Trophoblast cell (in vitro differentiated cells and primary cell): ENCODE measurements around the gene KRT5.

Experiments
- DNase-seq, 2 donors: peaks; one replicate each; pipeline ENCODE4 v3.0.0-alpha.2; 2016
- H2AFZ ChIP-seq: 2 replicates; pipeline ENCODE4 v1.6.1; 2013; ENCODE audit warnings: low read length, moderate library complexity, mild to moderate bottlenecking; ENCODE audit not compliant: insufficient read depth, poor library complexity
- H2AK5ac ChIP-seq: 2 replicates; pipeline ENCODE4 v1.6.1; 2013; ENCODE audit warnings: mild to moderate bottlenecking, low read length
- H2BK120ac ChIP-seq: 2 replicates; pipeline ENCODE4 v1.6.1; 2013; ENCODE audit warnings: low read length, mild to moderate bottlenecking, moderate library complexity; ENCODE audit not compliant: insufficient read depth, poor library complexity
- H2BK12ac ChIP-seq: 2 replicates; pipeline ENCODE4 v1.6.1; 2013; ENCODE audit warnings: mild to moderate bottlenecking, low read length, moderate library complexity
- H2BK5ac ChIP-seq: 2 replicates; pipeline ENCODE4 v1.6.1; 2013; ENCODE audit warnings: low read length, low read depth, moderate library complexity, mild to moderate bottlenecking; ENCODE audit not compliant: poor library complexity
- H3K14ac ChIP-seq: 2 replicates; pipeline ENCODE4 v1.6.1; 2013; ENCODE audit warnings: mild to moderate bottlenecking, low read length
- H3K18ac ChIP-seq: 2 replicates; pipeline ENCODE4 v1.6.1; 2013; ENCODE audit warnings: mild to moderate bottlenecking, low read length
- H3K23ac ChIP-seq: 2 replicates; pipeline ENCODE4 v1.6.1; 2013; ENCODE audit warnings: low read length
- H3K27ac ChIP-seq: 2 replicates; pipeline ENCODE4 v1.5.1; 2013; ENCODE audit warnings: low read depth, mild to moderate bottlenecking, inconsistent platforms, low read length, moderate library complexity
- H3K27me3 ChIP-seq: 2 replicates; pipeline ENCODE4 v1.6.1; 2013; ENCODE audit warnings: inconsistent platforms, mild to moderate bottlenecking, low read length, moderate library complexity; ENCODE audit not compliant: insufficient read depth
- H3K36me3 ChIP-seq, 2 experiments: 1 replicate in 1 of 2; 2 replicates in 1 of 2; pipeline ENCODE4 v1.6.1; 2013; ENCODE audit warnings: low read length in 2 of 2, mild to moderate bottlenecking in 2 of 2, moderate library complexity in 1 of 2; ENCODE audit not compliant: insufficient read depth in 2 of 2, control insufficient read depth in 1 of 2
- H3K4ac ChIP-seq: 2 replicates; pipeline ENCODE4 v1.6.1; 2013; ENCODE audit warnings: low read depth, mild to moderate bottlenecking, low read length, moderate library complexity
- H3K4me1 ChIP-seq, 2 experiments: 1 replicate in 1 of 2; 2 replicates in 1 of 2; pipeline ENCODE4 v1.6.1; 2013; ENCODE audit warnings: low read length in 2 of 2, mild to moderate bottlenecking in 2 of 2, moderate library complexity in 1 of 2; ENCODE audit not compliant: insufficient read depth in 2 of 2, control insufficient read depth in 1 of 2
- H3K4me2 ChIP-seq: 2 replicates; pipeline ENCODE4 v1.6.1; 2013; ENCODE audit warnings: inconsistent platforms, mild to moderate bottlenecking, low read length, moderate library complexity
- H3K4me3 ChIP-seq: 2 replicates; pipeline ENCODE4 v1.5.1; 2013; ENCODE audit warnings: mild to moderate bottlenecking, low read depth, low read length, inconsistent platforms
- H3K79me1 ChIP-seq: one replicate; pipeline ENCODE4 v1.6.1; 2013; ENCODE audit warnings: low read length
- H3K79me2 ChIP-seq: 2 replicates; pipeline ENCODE4 v1.6.1; 2013; ENCODE audit warnings: low read length, mild to moderate bottlenecking; ENCODE audit not compliant: control insufficient read depth, insufficient read depth, poor library complexity
- H3K9ac ChIP-seq: 2 replicates; pipeline ENCODE4 v1.6.1; 2013; ENCODE audit warnings: mild to moderate bottlenecking, low read length
- H3K9me3 ChIP-seq: 2 replicates; pipeline ENCODE4 v1.6.1; 2013; ENCODE audit warnings: low read depth, mild to moderate bottlenecking, control low read depth, inconsistent platforms, low read length; ENCODE audit not compliant: insufficient read depth
- H4K12ac ChIP-seq: 2 replicates; pipeline ENCODE4 v1.6.1; 2013; ENCODE audit warnings: low read depth, mild to moderate bottlenecking, low read length, moderate library complexity
- H4K8ac ChIP-seq: 2 replicates; pipeline ENCODE4 v1.6.1; 2013; ENCODE audit warnings: low read depth, mild to moderate bottlenecking, low read length, moderate library complexity
- H4K91ac ChIP-seq: one replicate; pipeline ENCODE4 v1.6.1; 2013; ENCODE audit warnings: low read depth, mild to moderate bottlenecking, low read length, moderate library complexity
- WGBS: extraction: QIAGEN DNeasy Blood & Tissue Kit; methylation state at CpG from one replicate; pipeline ENCODE4 v1.1.7; 2013; ENCODE audit warnings: missing lambda C conversion rate; ENCODE audit not compliant: insufficient read length, insufficient coverage; ENCODE audit errors: extremely low coverage; 5-methylcytosine and 5-hydroxymethylcytosine counted together

KRT5 gene

DNA sequence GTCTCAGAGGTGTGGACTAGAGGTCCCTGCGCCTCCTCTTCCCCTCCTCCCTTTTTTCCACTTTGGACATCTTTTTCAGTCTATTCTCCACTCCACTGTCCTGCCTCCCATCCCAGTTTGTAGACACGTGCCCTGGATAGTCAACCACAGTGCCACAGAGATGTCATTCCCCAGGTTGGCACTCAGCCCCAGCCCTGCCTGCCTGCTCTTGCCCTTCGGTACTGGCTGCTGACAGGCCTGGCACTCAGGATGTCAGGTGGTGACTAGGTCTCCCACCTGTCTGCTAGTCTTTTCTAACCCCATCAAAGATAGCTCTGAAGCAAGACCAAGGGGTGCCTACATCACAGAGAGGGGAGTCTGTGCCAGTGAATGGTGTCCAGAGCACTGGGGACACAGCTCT is 16.9 kb upstream of the KRT5 start:
- Histone ChIP-seq H3K4me1 (no peaks in the 10 kb centered on the region), H3K4me2 (no peak overlapping the region), H3K79me1 (no peaks in the 10 kb centered on the region), H2AK5ac (no peak overlapping the region), H2AFZ (no peak overlapping the region), H3K14ac (no peak overlapping the region), H3K9ac (no peak overlapping the region), H3K23ac (no peak overlapping the region), H3K18ac (no peak overlapping the region), H3K79me2 (no peaks in the 10 kb centered on the region), H3K36me3 (no peaks in the 10 kb centered on the region), H3K4ac (no peak overlapping the region), H3K4me3 (no peak overlapping the region), H2BK12ac (no peak overlapping the region), H3K9me3 (peaks cover 4% of the 10 kb centered on the region), H3K27ac (no peak overlapping the region), H4K91ac (no peak overlapping the region), H4K12ac (no peak overlapping the region), H3K27me3 (no peaks in the 10 kb centered on the region), H2BK120ac (no peak overlapping the region), H2BK5ac (no peak overlapping the region), H4K8ac (no peak overlapping the region)
- no peak for DNase-seq
- WGBS, result no CpG with 5 or more reads among the region's 3 CpGs

DNA sequence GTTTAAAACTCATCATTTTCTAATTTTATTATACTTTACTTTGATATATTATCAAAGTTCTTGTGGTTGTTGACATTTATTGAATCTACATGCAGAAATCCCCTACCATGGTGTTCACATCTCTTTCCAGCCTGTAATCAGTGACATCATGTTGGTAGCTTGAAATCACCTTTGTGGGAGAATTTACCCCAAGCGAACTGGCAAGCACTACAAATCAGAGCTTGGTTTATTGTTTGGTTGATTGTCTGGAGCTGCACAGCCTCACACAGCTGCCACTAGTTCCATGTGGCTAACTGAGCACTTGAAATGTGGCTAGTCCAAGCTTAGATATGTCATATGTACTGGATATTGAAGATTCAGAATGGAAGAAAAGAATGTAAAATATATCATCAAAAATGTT is 15.4 kb upstream of the KRT5 start:
- Histone ChIP-seq H3K9ac (no peak overlapping the region), H3K36me3 (no peaks in the 10 kb centered on the region), H2BK12ac (no peak overlapping the region), H3K4ac (no peak overlapping the region), H3K9me3 (peaks cover 4% of the 10 kb centered on the region), H4K8ac (no peak overlapping the region), H2BK5ac (no peak overlapping the region), H3K27me3 (no peaks in the 10 kb centered on the region), H4K12ac (no peak overlapping the region), H3K4me3 (no peak overlapping the region), H2BK120ac (no peak overlapping the region), H4K91ac (no peak overlapping the region), H3K23ac (no peak overlapping the region), H2AFZ (no peak overlapping the region), H3K4me2 (no peak overlapping the region), H3K14ac (no peak overlapping the region), H3K18ac (no peak overlapping the region), H3K79me1 (no peaks in the 10 kb centered on the region), H3K27ac (no peak overlapping the region), H2AK5ac (no peak overlapping the region), H3K4me1 (no peaks in the 10 kb centered on the region), H3K79me2 (no peaks in the 10 kb centered on the region)
- no peak for DNase-seq
- WGBS, result no CpG with 5 or more reads among the region's 1 CpG

DNA sequence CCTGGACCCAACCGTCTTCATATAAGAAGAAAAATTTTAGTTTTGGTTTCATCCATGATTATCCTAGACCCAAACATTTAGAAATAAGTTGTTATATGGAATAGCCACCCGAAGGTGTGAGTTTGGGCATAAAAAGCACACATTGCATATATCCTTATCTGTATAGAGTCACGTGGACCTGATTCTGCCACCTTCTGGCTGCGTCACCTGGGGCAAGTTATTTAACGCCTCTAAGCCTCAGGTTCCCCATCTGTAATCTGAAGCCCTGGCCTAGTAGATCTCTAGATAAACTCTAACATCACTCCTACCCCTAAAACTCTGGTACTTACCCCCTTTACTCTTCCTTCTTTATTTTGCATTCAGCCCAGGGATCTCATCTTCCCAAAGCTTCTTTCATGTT is 14.3 kb upstream of the KRT5 start:
- Histone ChIP-seq H3K18ac (no peak overlapping the region), H2BK120ac (no peak overlapping the region), H3K23ac (no peak overlapping the region), H3K27ac (no peak overlapping the region), H3K79me2 (no peaks in the 10 kb centered on the region), H4K8ac (no peak overlapping the region), H3K4me2 (no peak overlapping the region), H3K14ac (no peak overlapping the region), H2BK5ac (no peak overlapping the region), H2AFZ (no peak overlapping the region), H3K4me3 (no peak overlapping the region), H3K9me3 (peaks cover 4% of the 10 kb centered on the region), H3K4ac (no peak overlapping the region), H3K9ac (no peak overlapping the region), H2BK12ac (no peak overlapping the region), H3K79me1 (no peaks in the 10 kb centered on the region), H4K91ac (no peak overlapping the region), H4K12ac (no peak overlapping the region), H3K27me3 (no peaks in the 10 kb centered on the region), H3K4me1 (no peaks in the 10 kb centered on the region), H3K36me3 (no peaks in the 10 kb centered on the region), H2AK5ac (no peak overlapping the region)
- no peak for DNase-seq
- no CpG with 5 or more reads among the region's 5 CpGs for WGBS

DNA sequence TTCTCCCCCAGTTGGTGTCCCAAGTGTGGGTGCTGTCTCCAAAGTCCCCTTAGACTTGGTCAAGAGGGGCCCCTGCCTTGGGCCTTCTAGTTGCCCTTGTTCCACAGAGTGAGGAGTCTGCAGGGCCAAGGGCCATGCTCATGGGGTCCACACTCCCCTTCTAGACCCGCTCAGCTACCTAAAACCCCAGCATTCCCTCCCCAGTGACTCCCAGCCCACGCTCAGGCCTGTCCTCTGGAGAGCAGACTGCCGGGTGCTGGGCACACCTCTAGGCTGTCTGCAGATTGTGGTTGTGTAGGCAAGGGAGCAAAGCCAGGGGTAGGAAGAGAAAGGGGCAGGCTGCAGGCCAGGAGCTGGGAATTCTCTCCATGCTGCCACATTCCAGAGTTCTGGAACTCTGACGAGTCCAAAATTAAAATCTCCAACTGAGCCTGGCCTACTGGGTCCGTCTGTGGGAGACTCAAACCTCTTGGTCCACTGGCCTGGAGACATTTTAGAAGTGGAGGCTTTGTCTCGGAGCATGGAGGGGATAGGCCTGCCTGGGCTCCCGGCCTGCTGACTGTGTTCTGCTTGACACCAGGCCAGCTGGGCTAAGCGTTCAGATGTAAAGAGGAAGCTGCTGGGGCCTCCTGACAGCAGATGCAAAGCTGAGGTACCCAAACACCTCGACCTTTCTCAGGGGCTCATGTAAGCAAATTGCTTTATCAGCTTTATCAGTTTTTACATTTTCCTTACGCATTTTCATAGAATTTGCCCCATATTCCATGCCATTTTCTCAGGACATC is 13.7 kb upstream of the KRT5 start:
- no peak overlapping the region for H3K23ac ChIP-seq
- no peak overlapping the region for H3K14ac ChIP-seq
- H3K4me1 ChIP-seq, result no peaks in the 10 kb centered on the region
- WGBS, result no CpG with 5 or more reads among the region's 10 CpGs
- no peak overlapping the region for H4K8ac ChIP-seq
- no peaks in the 10 kb centered on the region for H3K79me1 ChIP-seq
- H3K27me3 ChIP-seq, result no peaks in the 10 kb centered on the region
- H2AK5ac ChIP-seq, result no peak overlapping the region
- H2BK12ac ChIP-seq, result no peak overlapping the region
- H3K79me2 ChIP-seq, result no peaks in the 10 kb centered on the region
- no peak overlapping the region for H3K18ac ChIP-seq
- no peak for DNase-seq
- H2BK120ac ChIP-seq, result no peak overlapping the region
- no peak overlapping the region for H4K91ac ChIP-seq
- H2AFZ ChIP-seq, result no peak overlapping the region
- H3K4me3 ChIP-seq, result no peak overlapping the region
- H3K36me3 ChIP-seq, result no peaks in the 10 kb centered on the region
- no peak overlapping the region for H3K4me2 ChIP-seq
- H3K9me3 ChIP-seq, result peaks cover 4% of the 10 kb centered on the region
- no peak overlapping the region for H3K9ac ChIP-seq
- no peak overlapping the region for H3K27ac ChIP-seq
- no peak overlapping the region for H2BK5ac ChIP-seq
- no peak overlapping the region for H4K12ac ChIP-seq
- no peak overlapping the region for H3K4ac ChIP-seq
